ENCODE results near the gene ENTPD7. TPM values are rescaled to one million over a fixed set of nuclear protein-coding genes. Genes with fewer than 3 reads are reported as not detected.

Gene ENTPD7
- polyA plus RNA-seq, 1 donor from 2014 or later = 4.1 TPM

DNA sequence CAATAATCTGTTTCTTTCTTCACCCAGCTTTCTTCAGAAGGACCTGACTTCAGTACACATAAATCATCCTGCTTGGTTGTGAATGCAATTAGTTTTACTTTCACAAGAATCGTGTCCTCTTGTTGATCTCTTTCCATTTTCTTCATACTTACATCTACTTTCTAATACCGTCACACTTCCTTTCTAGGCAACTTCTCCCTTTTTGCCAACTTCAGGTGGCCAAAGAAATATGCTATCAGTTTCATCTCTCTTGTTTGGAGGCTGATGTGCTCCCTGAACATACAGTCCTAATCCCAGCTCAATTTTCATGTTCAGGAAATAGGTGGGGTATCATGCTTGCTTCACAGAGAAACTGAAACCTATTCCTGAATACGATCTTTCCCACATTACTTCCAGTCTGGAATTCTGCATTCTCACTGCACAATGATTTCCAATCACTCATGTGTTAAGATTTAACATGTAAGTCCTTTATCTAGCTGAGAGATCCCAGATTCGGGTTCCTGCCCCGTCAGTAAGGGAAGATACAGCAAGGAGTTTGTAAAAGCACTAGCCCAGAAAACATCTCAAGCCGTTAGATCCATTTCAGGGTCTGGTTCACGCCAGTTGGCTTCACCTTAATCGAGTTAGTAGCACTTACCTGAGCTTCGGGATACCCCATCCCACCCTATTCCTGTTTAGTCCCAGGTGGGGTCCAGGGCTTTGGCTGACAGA, 40.1 kb upstream of the ENTPD7 start:
- H3K4me3 ChIP-seq (ENCODE audit: low read length) = peak overlapping the region; percentile 84
- no peaks in the 10 kb centered on the region for H3K9me2 ChIP-seq (ENCODE audit: insufficient read depth, low read length)
- H3K27ac ChIP-seq (ENCODE audit: low read length) = no peak overlapping the region
- TF ChIP-seq TAF1 (IDR thresholded peaks at IDR 0.05; ENCODE audit: low read depth) = no peak
- TF ChIP-seq EP300 (conservative IDR thresholded peaks at IDR 0.05; ENCODE audit: poor library complexity, severe bottlenecking) = no peak
- no peak for TF ChIP-seq MXI1 (conservative IDR thresholded peaks at IDR 0.05; ENCODE audit: poor library complexity, severe bottlenecking)
- no peak for TF ChIP-seq RAD21 (conservative IDR thresholded peaks at IDR 0.05)
- TF ChIP-seq, protein P1, sequence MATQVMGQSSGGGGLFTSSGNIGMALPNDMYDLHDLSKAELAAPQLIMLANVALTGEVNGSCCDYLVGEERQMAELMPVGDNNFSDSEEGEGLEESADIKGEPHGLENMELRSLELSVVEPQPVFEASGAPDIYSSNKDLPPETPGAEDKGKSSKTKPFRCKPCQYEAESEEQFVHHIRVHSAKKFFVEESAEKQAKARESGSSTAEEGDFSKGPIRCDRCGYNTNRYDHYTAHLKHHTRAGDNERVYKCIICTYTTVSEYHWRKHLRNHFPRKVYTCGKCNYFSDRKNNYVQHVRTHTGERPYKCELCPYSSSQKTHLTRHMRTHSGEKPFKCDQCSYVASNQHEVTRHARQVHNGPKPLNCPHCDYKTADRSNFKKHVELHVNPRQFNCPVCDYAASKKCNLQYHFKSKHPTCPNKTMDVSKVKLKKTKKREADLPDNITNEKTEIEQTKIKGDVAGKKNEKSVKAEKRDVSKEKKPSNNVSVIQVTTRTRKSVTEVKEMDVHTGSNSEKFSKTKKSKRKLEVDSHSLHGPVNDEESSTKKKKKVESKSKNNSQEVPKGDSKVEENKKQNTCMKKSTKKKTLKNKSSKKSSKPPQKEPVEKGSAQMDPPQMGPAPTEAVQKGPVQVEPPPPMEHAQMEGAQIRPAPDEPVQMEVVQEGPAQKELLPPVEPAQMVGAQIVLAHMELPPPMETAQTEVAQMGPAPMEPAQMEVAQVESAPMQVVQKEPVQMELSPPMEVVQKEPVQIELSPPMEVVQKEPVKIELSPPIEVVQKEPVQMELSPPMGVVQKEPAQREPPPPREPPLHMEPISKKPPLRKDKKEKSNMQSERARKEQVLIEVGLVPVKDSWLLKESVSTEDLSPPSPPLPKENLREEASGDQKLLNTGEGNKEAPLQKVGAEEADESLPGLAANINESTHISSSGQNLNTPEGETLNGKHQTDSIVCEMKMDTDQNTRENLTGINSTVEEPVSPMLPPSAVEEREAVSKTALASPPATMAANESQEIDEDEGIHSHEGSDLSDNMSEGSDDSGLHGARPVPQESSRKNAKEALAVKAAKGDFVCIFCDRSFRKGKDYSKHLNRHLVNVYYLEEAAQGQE (IDR thresholded peaks at IDR 0.05; ENCODE audit: borderline replicate concordance) = no peak
- TF ChIP-seq, protein P2, sequence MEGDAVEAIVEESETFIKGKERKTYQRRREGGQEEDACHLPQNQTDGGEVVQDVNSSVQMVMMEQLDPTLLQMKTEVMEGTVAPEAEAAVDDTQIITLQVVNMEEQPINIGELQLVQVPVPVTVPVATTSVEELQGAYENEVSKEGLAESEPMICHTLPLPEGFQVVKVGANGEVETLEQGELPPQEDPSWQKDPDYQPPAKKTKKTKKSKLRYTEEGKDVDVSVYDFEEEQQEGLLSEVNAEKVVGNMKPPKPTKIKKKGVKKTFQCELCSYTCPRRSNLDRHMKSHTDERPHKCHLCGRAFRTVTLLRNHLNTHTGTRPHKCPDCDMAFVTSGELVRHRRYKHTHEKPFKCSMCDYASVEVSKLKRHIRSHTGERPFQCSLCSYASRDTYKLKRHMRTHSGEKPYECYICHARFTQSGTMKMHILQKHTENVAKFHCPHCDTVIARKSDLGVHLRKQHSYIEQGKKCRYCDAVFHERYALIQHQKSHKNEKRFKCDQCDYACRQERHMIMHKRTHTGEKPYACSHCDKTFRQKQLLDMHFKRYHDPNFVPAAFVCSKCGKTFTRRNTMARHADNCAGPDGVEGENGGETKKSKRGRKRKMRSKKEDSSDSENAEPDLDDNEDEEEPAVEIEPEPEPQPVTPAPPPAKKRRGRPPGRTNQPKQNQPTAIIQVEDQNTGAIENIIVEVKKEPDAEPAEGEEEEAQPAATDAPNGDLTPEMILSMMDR (IDR thresholded peaks at IDR 0.05; ENCODE audit: poor library complexity, severe bottlenecking) = no peak
- no peaks in the 10 kb centered on the region for H3K36me3 ChIP-seq (ENCODE audit: insufficient read depth, low read length)
- H4K20me1 ChIP-seq (ENCODE audit: insufficient read depth) = no peaks in the 10 kb centered on the region
- peaks cover 28% of the 10 kb centered on the region for H3K79me2 ChIP-seq (replicated peaks; ENCODE audit: insufficient read depth, low read length)
- H3K27me3 ChIP-seq (ENCODE audit: insufficient read depth, low read depth, low read length) = no peaks in the 10 kb centered on the region
- no peaks in the 10 kb centered on the region for H3F3A ChIP-seq (ENCODE audit: insufficient read depth, low read length, poor library complexity, severe bottlenecking)
- peak overlapping the region; percentile 68 for H3K9ac ChIP-seq (ENCODE audit: low read length)
- no peak overlapping the region for H2AFZ ChIP-seq (ENCODE audit: low read depth, low read length)
- H3K9me3 ChIP-seq (ENCODE audit: low read length) = no peaks in the 10 kb centered on the region
- H3K4me2 ChIP-seq (ENCODE audit: low read length) = peak overlapping the region; percentile 66

DNA sequence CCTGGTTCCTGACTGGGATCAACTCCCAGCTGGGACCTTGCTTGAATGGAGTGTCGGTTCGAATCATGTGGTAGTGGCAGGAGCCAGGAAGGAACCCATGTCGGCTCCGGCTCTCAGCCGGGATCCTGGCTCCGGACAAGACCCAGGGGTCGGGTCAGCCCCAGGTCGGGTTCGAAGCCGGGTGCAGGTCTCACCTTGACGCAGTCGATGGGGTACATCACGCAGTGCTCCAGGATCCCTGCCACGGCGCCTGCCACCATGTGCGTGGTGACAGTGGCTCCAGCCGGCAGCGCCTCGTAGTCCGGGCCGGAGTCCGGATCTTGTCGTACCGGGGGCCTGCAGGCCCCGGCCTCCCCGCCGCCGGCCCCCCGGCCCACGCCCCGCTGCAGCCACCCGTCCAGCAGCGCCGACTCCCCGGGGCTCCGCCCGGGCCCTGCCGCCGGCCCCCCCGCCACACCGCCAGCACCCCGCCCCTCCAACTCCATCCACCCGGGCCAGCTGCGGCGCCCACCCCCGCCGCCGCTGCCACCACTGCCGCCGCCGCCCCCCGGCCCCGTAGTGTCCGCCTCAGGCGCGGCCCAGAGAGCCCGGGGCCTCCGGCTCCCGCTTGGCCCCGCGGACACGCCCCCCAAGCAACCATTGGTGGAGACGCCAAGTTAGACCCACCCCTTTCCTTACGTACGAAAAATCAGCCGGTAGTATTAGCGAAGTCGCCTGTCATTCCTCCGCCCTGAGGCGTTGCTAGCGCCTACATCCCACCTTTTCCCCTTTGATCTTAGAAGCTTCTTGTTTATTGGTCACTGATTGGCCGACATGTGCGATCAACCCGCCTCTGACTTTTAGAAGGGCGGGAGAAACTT, 39.2 kb upstream of the ENTPD7 start, which contains the start of gene SLC25A28:
Gene SLC25A28, minus strand, starts transcription at position 589 of the 860 bp plus-strand sequence. Its CDS starts 104 bp downstream, at position 485.
- Histone ChIP-seq H2AFZ (ENCODE audit: low read depth, low read length) (peak within 1 kb of the TSS; percentile 97), H3K9ac (ENCODE audit: low read length) (peak within 1 kb of the TSS; percentile 90), H3K4me3 (ENCODE audit: low read length) (peak within 1 kb of the TSS; percentile 84), H4K20me1 (ENCODE audit: insufficient read depth) (no peaks in the 10 kb centered on the region), H3K4me2 (ENCODE audit: low read length) (peak within 1 kb of the TSS; percentile 88), H3K27me3 (ENCODE audit: insufficient read depth, low read depth, low read length) (no peaks in the 10 kb centered on the region), H3K36me3 (ENCODE audit: insufficient read depth, low read length) (no peaks in the 10 kb centered on the region), H3F3A (ENCODE audit: insufficient read depth, low read length, poor library complexity, severe bottlenecking) (no peaks in the 10 kb centered on the region), H3K27ac (ENCODE audit: low read length) (peak within 1 kb of the TSS; percentile 85), H3K79me2 (replicated peaks; ENCODE audit: insufficient read depth, low read length) (peaks cover 28% of the 10 kb centered on the region), H3K9me3 (ENCODE audit: low read length) (no peaks in the 10 kb centered on the region), H3K9me2 (ENCODE audit: insufficient read depth, low read length) (no peaks in the 10 kb centered on the region)
- TF ChIP-seq POLR2AphosphoS5 (IDR thresholded peaks at IDR 0.05) (no peak), SMC3 (conservative IDR thresholded peaks at IDR 0.05; ENCODE audit: poor library complexity) (no peak), TAF1 (IDR thresholded peaks at IDR 0.05; ENCODE audit: low read depth) (peak; percentile 38), RAD21 (conservative IDR thresholded peaks at IDR 0.05) (no peak), MXI1 (conservative IDR thresholded peaks at IDR 0.05; ENCODE audit: poor library complexity, severe bottlenecking) (peak; percentile 91), EZH2 (IDR thresholded peaks at IDR 0.05; ENCODE audit: borderline replicate concordance, insufficient read depth, low read length, poor library complexity, severe bottlenecking) (no peak), EP300 (conservative IDR thresholded peaks at IDR 0.05; ENCODE audit: poor library complexity, severe bottlenecking) (no peak)
- TF ChIP-seq, protein P1 (IDR thresholded peaks at IDR 0.05; ENCODE audit: borderline replicate concordance) = no peak
- TF ChIP-seq, protein P2 (IDR thresholded peaks at IDR 0.05; ENCODE audit: poor library complexity, severe bottlenecking) = no peak

Measured in neural cell (in vitro differentiated cells).